BE2C (cell line): Measurements from ENCODE around the gene FGF23.

Source experiments
- DNase-seq: peaks from one replicate; pipeline ENCODE4 v3.0.0-alpha.2; 2020
- H3K27me3 ChIP-seq: fragments of 250-450 bp; sonication (Bioruptor Pico); 2 replicates; pipeline ENCODE4 v1.5.1; 2020; ENCODE audit warnings: mild to moderate bottlenecking
- H3K36me3 ChIP-seq: fragments of 250-450 bp; sonication (Bioruptor Pico); 2 replicates; pipeline ENCODE4 v1.5.1; 2020; ENCODE audit warnings: mild to moderate bottlenecking
- H3K4me1 ChIP-seq: fragments of 250-450 bp; sonication (Bioruptor Pico); 2 replicates; pipeline ENCODE4 v1.5.1; 2020
- H3K4me3 ChIP-seq: 2 replicates; pipeline ENCODE4 v1.5.1; 2011; ENCODE audit warnings: low read depth, low read length
- H3K9me3 ChIP-seq: fragments of 250-450 bp; sonication (Bioruptor Pico); 2 replicates; pipeline ENCODE4 v1.5.1; 2020
- TF ChIP-seq, protein P1 (sequence below): IDR thresholded peaks from 2 replicates; pipeline ENCODE4 v1.5.1; 2012; ENCODE audit warnings: mild to moderate bottlenecking, low read depth, low read length

FGF23 gene

DNA sequence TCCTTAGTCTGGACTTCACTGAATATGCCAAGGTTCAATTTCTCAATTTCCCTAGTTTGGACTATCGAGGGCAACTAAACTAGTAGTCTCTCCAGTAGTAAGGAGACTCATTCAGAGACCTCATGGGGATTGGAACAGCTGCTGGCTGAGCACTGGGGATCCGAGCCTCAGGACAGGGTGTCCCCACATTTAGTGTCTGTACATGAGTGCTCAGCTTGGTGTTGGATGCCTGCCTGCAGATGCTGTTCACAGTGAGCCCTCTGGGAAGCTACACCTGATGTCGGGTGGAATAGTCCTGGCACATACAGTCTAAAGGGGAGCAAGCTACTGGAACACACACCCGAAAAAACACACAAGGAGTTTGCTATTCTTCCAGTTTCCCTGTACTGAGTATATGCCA, 820 bp upstream of the FGF23 start:
- H3K4me3 ChIP-seq = no peak overlapping the region
- TF ChIP-seq, protein P1, sequence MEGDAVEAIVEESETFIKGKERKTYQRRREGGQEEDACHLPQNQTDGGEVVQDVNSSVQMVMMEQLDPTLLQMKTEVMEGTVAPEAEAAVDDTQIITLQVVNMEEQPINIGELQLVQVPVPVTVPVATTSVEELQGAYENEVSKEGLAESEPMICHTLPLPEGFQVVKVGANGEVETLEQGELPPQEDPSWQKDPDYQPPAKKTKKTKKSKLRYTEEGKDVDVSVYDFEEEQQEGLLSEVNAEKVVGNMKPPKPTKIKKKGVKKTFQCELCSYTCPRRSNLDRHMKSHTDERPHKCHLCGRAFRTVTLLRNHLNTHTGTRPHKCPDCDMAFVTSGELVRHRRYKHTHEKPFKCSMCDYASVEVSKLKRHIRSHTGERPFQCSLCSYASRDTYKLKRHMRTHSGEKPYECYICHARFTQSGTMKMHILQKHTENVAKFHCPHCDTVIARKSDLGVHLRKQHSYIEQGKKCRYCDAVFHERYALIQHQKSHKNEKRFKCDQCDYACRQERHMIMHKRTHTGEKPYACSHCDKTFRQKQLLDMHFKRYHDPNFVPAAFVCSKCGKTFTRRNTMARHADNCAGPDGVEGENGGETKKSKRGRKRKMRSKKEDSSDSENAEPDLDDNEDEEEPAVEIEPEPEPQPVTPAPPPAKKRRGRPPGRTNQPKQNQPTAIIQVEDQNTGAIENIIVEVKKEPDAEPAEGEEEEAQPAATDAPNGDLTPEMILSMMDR = no peak
- H3K27me3 ChIP-seq = peaks cover 32% of the 10 kb centered on the region
- no peak for DNase-seq
- no peaks in the 10 kb centered on the region for H3K4me1 ChIP-seq
- no peaks in the 10 kb centered on the region for H3K36me3 ChIP-seq
- H3K9me3 ChIP-seq = no peaks in the 10 kb centered on the region; the same call in 1 of the 2 replicates

- Histone ChIP-seq H3K36me3 (no peaks in the 10 kb centered on the region), H3K4me1 (no peaks in the 10 kb centered on the region), H3K27me3 (peaks cover 38% of the 10 kb centered on the region), H3K9me3 (no peaks in the 10 kb centered on the region; the same call in 1 of the 2 replicates), H3K4me3 (no peak overlapping the region)
- DNase-seq = no peak
- TF ChIP-seq, protein P1 = no peak
Measured at GRCh38 chr12:4378772-4379171, 740 bp downstream of the FGF23 start.

GRCh38 chr12:4375449-4375848, 4.1 kb downstream of the FGF23 start:
- Histone ChIP-seq H3K36me3 (no peaks in the 10 kb centered on the region), H3K4me1 (no peaks in the 10 kb centered on the region), H3K9me3 (no peaks in the 10 kb centered on the region; the same call in 1 of the 2 replicates), H3K4me3 (no peak overlapping the region), H3K27me3 (peaks cover 42% of the 10 kb centered on the region)
- TF ChIP-seq, protein P1 = no peak
- no peak for DNase-seq

GRCh38 chr12:4372653-4373052, 6.9 kb downstream of the FGF23 start:
- Histone ChIP-seq H3K36me3 (no peaks in the 10 kb centered on the region), H3K4me3 (no peak overlapping the region), H3K9me3 (no peaks in the 10 kb centered on the region), H3K27me3 (peaks cover 29% of the 10 kb centered on the region), H3K4me1 (no peaks in the 10 kb centered on the region)
- TF ChIP-seq, protein P1 = no peak
- no peak for DNase-seq

DNA sequence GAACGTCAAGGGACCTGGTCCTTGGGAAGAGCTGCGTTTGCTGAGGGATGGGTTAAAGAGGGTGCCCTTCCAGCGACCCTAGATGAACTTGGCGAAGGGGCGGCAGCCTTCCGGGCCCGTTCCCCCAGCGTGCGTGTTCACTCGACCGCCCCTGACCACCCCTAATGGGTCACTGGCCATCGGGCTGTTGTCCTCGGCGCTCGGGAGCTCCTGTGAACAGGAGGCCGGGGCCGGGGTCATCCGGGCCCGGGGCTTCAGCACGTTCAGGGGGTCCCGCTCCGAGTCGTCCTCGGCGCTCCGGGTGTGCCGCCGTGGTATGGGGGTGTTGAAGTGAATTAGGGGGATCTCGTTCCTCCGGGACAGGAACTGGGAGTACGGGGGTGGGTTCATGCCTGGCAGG, 9.2 kb downstream of the FGF23 start:
- TF ChIP-seq, protein P1 = no peak
- no peaks in the 10 kb centered on the region for H3K36me3 ChIP-seq

GRCh38 chr12:4369548-4369947, 10.0 kb downstream of the FGF23 start:
- Histone ChIP-seq H3K4me3 (no peak overlapping the region), H3K36me3 (no peaks in the 10 kb centered on the region), H3K4me1 (no peaks in the 10 kb centered on the region), H3K27me3 (peaks cover 17% of the 10 kb centered on the region), H3K9me3 (no peaks in the 10 kb centered on the region)
- no peak for DNase-seq
- TF ChIP-seq, protein P1 = no peak

More for the DNA sequence above, 9.2 kb downstream of the FGF23 start:
- no peak for DNase-seq
- no peaks in the 10 kb centered on the region for H3K9me3 ChIP-seq
- peaks cover 23% of the 10 kb centered on the region for H3K27me3 ChIP-seq
- H3K4me3 ChIP-seq = no peak overlapping the region
- no peaks in the 10 kb centered on the region for H3K4me1 ChIP-seq
